ENCODE results near the gene SAMD5.

GRCh38 chr6:147614501-147614900 is 106.0 kb downstream of the SAMD5 start:
- TF ChIP-seq CTCF (IDR thresholded peaks at IDR 0.05; ENCODE audit: poor library complexity): no peak
- TF ChIP-seq EZH2 (IDR thresholded peaks at IDR 0.05; ENCODE audit: borderline replicate concordance): no peak

Measured in hepatocyte (in vitro differentiated cells).